ENCODE measurements around the gene DOCK10.

- TF ChIP-seq ARNTL (CRISPR knock-in tag; IDR thresholded peaks at IDR 0.05; ENCODE audit: borderline replicate concordance, low read depth) (no peak), ISL1 (CRISPR knock-in tag; IDR thresholded peaks at IDR 0.05) (no peak), ZFP30 (CRISPR knock-in tag; IDR thresholded peaks at IDR 0.05) (no peak), TSHZ2 (CRISPR knock-in tag; IDR thresholded peaks at IDR 0.05) (no peak), RARB (CRISPR knock-in tag; IDR thresholded peaks at IDR 0.05) (no peak)
These were observed 30.2 kb upstream of the DOCK10 start for GRCh38 chr2:225072444-225072843.
